Loucy (cell line): Measurements from ENCODE around the gene PLA2G4D.

ENCODE experiments used
- H2AFZ ChIP-seq: fragments of 200-600 bp; sonication (generic); 2 replicates; pipeline ENCODE4 v1.6.0; 2016; ENCODE audit warnings: antibody characterized with exemption, mild to moderate bottlenecking, low read length, moderate library complexity
- H3F3A ChIP-seq: fragments of 200-600 bp; 2 replicates; pipeline ENCODE4 v1.6.0; 2016; ENCODE audit warnings: antibody characterized with exemption, low read depth, mild to moderate bottlenecking
- H3K27me3 ChIP-seq: fragments of 200-600 bp; sonication (generic); 2 replicates; pipeline ENCODE4 v1.6.1; 2014; ENCODE audit warnings: low read length, mild to moderate bottlenecking; ENCODE audit not compliant: insufficient read depth, poor library complexity, severe bottlenecking
- H3K36me3 ChIP-seq: fragments of 200-600 bp; sonication (generic); 2 replicates; pipeline ENCODE4 v1.6.1; 2016; ENCODE audit warnings: low read length; ENCODE audit not compliant: insufficient read depth
- H3K4me1 ChIP-seq: fragments of 200-600 bp; sonication (generic); 2 replicates; pipeline ENCODE4 v1.5.1; 2014; ENCODE audit warnings: low read length, mild to moderate bottlenecking; ENCODE audit not compliant: insufficient read depth, poor library complexity, severe bottlenecking
- H3K4me2 ChIP-seq: fragments of 200-600 bp; sonication (generic); 2 replicates; pipeline ENCODE4 v1.6.0; 2014; ENCODE audit warnings: antibody characterized with exemption, low read length, low read depth, mild to moderate bottlenecking; ENCODE audit not compliant: poor library complexity, severe bottlenecking
- H3K4me3 ChIP-seq: fragments of 200-600 bp; sonication (generic); 2 replicates; pipeline ENCODE4 v1.5.1; 2014; ENCODE audit warnings: low read length, mild to moderate bottlenecking, mixed read lengths; ENCODE audit not compliant: poor library complexity, severe bottlenecking
- H3K79me2 ChIP-seq: fragments of 200-600 bp; sonication (generic); 2 replicates; pipeline ENCODE4 v1.6.1; 2014; ENCODE audit warnings: low read length; ENCODE audit not compliant: insufficient read depth
- H3K9ac ChIP-seq: fragments of 200-600 bp; sonication (generic); 2 replicates; pipeline ENCODE4 v1.6.0; 2014; ENCODE audit warnings: mild to moderate bottlenecking, low read depth, low read length, moderate library complexity; ENCODE audit not compliant: poor library complexity, severe bottlenecking
- H3K9me2 ChIP-seq: fragments of 200-600 bp; sonication (generic); replicated peaks from 2 replicates; pipeline ENCODE4 v1.6.1; 2016; ENCODE audit warnings: low read depth, low read length, mixed read lengths
- H3K9me3 ChIP-seq: fragments of 200-600 bp; sonication (generic); 2 replicates; pipeline ENCODE4 v1.6.1; 2014; ENCODE audit warnings: mild to moderate bottlenecking, antibody characterized with exemption, low read length, low read depth; ENCODE audit not compliant: insufficient read depth
- H4K20me1 ChIP-seq: fragments of 200-600 bp; sonication (generic); 2 replicates; pipeline ENCODE4 v1.6.0; 2014; ENCODE audit warnings: antibody characterized with exemption, low read length, mild to moderate bottlenecking; ENCODE audit not compliant: insufficient read depth, poor library complexity, severe bottlenecking
- EZH2phosphoT487 ChIP-seq: fragments of 200-600 bp; IDR thresholded peaks from 2 replicates; pipeline ENCODE4 v1.6.1; 2018; ENCODE audit warnings: antibody characterized with exemption, mild to moderate bottlenecking, moderate library complexity, borderline replicate concordance
- TF ChIP-seq, protein P1 (sequence below): fragments of 200-600 bp; sonication (generic); conservative IDR thresholded peaks from 2 replicates; pipeline ENCODE4 v1.5.1; 2014; ENCODE audit warnings: mild to moderate bottlenecking, antibody characterized with exemption, low read length

PLA2G4D gene

DNA sequence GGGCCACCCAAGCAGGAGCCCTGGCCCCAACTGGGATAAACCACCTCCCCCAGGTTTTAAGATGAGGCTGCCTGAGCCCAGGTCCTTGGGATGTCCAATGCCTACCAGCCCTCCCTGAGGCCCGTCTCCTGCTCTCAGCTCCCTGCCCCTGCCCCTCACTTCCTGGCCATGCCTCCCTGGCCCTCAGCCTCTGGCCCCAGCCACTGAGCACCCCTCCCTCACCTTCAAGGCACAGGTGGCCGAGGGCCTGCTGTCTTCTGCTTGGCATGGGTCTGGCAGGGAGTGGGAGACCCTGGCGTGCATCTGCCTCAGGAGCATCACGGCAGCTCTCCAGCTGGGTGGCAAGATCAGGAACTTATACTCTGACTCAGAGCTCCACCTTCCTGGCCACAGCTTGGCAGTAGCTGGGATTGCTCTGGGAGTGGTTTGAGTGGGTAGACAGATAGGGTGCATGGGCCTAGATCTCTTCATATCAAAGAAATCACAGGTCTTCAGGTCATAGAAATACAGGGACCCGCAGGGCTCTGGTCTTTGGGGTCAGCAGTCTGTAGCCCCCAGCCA, 73.6 kb downstream of the PLA2G4D start, which contains the start of gene PLA2G4E:
Gene PLA2G4E, minus strand, starts transcription at position 330 of the 561 bp plus-strand sequence. Its CDS starts 12 bp downstream, at position 318.
- TF ChIP-seq EZH2phosphoT487, result no peak
- TF ChIP-seq, protein P1, sequence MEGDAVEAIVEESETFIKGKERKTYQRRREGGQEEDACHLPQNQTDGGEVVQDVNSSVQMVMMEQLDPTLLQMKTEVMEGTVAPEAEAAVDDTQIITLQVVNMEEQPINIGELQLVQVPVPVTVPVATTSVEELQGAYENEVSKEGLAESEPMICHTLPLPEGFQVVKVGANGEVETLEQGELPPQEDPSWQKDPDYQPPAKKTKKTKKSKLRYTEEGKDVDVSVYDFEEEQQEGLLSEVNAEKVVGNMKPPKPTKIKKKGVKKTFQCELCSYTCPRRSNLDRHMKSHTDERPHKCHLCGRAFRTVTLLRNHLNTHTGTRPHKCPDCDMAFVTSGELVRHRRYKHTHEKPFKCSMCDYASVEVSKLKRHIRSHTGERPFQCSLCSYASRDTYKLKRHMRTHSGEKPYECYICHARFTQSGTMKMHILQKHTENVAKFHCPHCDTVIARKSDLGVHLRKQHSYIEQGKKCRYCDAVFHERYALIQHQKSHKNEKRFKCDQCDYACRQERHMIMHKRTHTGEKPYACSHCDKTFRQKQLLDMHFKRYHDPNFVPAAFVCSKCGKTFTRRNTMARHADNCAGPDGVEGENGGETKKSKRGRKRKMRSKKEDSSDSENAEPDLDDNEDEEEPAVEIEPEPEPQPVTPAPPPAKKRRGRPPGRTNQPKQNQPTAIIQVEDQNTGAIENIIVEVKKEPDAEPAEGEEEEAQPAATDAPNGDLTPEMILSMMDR, result no peak

DNA sequence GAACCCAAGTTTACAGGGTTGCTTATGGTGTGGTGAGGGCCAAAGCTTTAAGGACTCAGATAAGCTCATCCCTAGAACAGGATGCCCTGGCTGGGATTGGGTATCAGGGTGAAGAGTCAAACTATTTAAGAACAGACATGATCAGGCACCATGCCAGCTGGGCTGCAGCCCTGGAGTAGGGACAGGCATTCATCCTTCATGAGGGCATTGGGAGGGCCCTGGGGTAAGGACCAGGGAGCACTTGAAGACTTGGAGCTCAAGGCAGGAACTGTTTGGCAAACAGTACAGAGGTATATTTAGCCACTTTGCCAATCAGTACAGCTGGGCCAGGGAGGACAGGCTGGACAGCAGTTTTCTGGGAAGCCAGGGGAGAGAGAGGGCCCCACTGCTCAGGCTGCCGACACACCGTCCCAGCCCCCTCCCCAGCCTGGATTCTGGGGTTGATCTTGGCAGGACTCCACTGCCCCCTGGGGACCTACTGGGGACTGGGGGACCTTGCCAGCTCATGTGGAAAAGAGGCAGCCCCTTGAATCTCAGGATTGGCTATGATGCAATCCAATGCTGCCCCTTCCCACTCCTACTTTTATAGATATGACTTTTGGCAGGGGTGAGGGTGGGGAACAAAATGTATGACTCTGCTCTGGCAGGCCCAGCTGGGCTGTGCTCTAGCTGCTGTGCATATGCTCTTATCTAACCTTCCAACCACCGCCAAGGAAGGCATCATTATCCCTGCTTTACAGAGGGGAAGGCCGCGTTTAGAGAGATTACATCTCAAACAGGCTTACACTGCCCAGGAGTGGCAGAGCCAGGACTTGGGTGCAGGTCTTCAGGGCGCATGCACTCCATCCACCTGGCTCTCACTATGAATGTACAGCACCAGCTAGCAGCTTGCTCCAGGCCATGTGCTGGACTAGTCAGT, 75.8 kb downstream of the PLA2G4D start:
- H3K4me1 ChIP-seq, result no peaks in the 10 kb centered on the region
- no peaks in the 10 kb centered on the region for H3K36me3 ChIP-seq
- H3F3A ChIP-seq, result no peaks in the 10 kb centered on the region
- no peaks in the 10 kb centered on the region for H4K20me1 ChIP-seq
- TF ChIP-seq, protein P1, result no peak
- TF ChIP-seq EZH2phosphoT487, result no peak
- no peak overlapping the region for H3K9ac ChIP-seq
- H3K4me2 ChIP-seq, result no peak overlapping the region
- H3K9me3 ChIP-seq, result peaks cover 4% of the 10 kb centered on the region; the same call in 1 of the 2 replicates
- H3K9me2 ChIP-seq, result no peaks in the 10 kb centered on the region
- H3K4me3 ChIP-seq, result no peak overlapping the region
- H3K27me3 ChIP-seq, result no peaks in the 10 kb centered on the region
- no peak overlapping the region for H2AFZ ChIP-seq
- no peaks in the 10 kb centered on the region for H3K79me2 ChIP-seq

More for the DNA sequence above, 73.6 kb downstream of the PLA2G4D start, which contains the start of gene PLA2G4E:
- Histone ChIP-seq H3K4me1 (no peaks in the 10 kb centered on the region), H2AFZ (no peak within 1 kb of the TSS), H3F3A (no peaks in the 10 kb centered on the region), H3K9me2 (no peaks in the 10 kb centered on the region), H3K9me3 (peaks cover 4% of the 10 kb centered on the region; the same call in 1 of the 2 replicates), H3K27me3 (no peaks in the 10 kb centered on the region), H3K4me3 (no peak within 1 kb of the TSS), H3K36me3 (no peaks in the 10 kb centered on the region), H3K79me2 (no peaks in the 10 kb centered on the region), H3K9ac (no peak within 1 kb of the TSS), H3K4me2 (no peak within 1 kb of the TSS), H4K20me1 (no peaks in the 10 kb centered on the region)
